ENCODE measurements around the gene ASB10. TPM values are rescaled to one million over a fixed set of nuclear protein-coding genes. Genes with fewer than 3 reads are reported as not detected.

ASB10 gene
- total RNA-seq, 1 donor, result not detected

GRCh38 chr7:151179287-151179860 is 7.7 kb downstream of the ASB10 start:
- Histone ChIP-seq H2AFZ (ENCODE audit: low read length) (no peak overlapping the region), H3K4me1 (ENCODE audit: insufficient read depth, low read length) (no peaks in the 10 kb centered on the region), H3K4me2 (ENCODE audit: insufficient read depth, low read length) (no peak overlapping the region), H3K27me3 (ENCODE audit: insufficient read depth, low read length) (peaks cover 46% of the 10 kb centered on the region), H3K79me2 (ENCODE audit: insufficient read depth, low read length) (no peaks in the 10 kb centered on the region), H3K4me3 (ENCODE audit: insufficient read depth, low read length) (no peak overlapping the region), H3K9me3 (ENCODE audit: low read depth, low read length) (no peaks in the 10 kb centered on the region), H4K20me1 (ENCODE audit: insufficient read depth, low read length) (peaks cover 3% of the 10 kb centered on the region), H3K36me3 (ENCODE audit: insufficient read depth, low read length) (no peaks in the 10 kb centered on the region), H3K27ac (ENCODE audit: low read depth, low read length) (no peak overlapping the region)
- peak; percentile 58 for DNase-seq (ENCODE audit: insufficient read length, low spot score, missing footprints)
- no peak for TF ChIP-seq CTCF (IDR thresholded peaks at IDR 0.05; ENCODE audit: extremely low read depth, low read depth, low read length)

GRCh38 chr7:151178831-151179230 is 8.2 kb downstream of the ASB10 start:
- H3K27me3 ChIP-seq (ENCODE audit: insufficient read depth, low read length), result peaks cover 46% of the 10 kb centered on the region
- no peaks in the 10 kb centered on the region for H3K79me2 ChIP-seq (ENCODE audit: insufficient read depth, low read length)
- no peak for TF ChIP-seq CTCF (IDR thresholded peaks at IDR 0.05; ENCODE audit: extremely low read depth, low read depth, low read length)
- DNase-seq (ENCODE audit: insufficient read length, low spot score, missing footprints), result peak; percentile 65
- H3K4me2 ChIP-seq (ENCODE audit: insufficient read depth, low read length), result no peak overlapping the region
- H4K20me1 ChIP-seq (ENCODE audit: insufficient read depth, low read length), result peaks cover 3% of the 10 kb centered on the region
- H3K27ac ChIP-seq (ENCODE audit: low read depth, low read length), result no peak overlapping the region
- H3K4me1 ChIP-seq (ENCODE audit: insufficient read depth, low read length), result no peaks in the 10 kb centered on the region
- no peak overlapping the region for H2AFZ ChIP-seq (ENCODE audit: low read length)
- H3K36me3 ChIP-seq (ENCODE audit: insufficient read depth, low read length), result no peaks in the 10 kb centered on the region
- H3K4me3 ChIP-seq (ENCODE audit: insufficient read depth, low read length), result no peak overlapping the region
- no peaks in the 10 kb centered on the region for H3K9me3 ChIP-seq (ENCODE audit: low read depth, low read length)

- peaks cover 48% of the 10 kb centered on the region for H3K27me3 ChIP-seq (ENCODE audit: insufficient read depth, low read length)
- peaks cover 3% of the 10 kb centered on the region for H4K20me1 ChIP-seq (ENCODE audit: insufficient read depth, low read length)
- no peak overlapping the region for H3K4me3 ChIP-seq (ENCODE audit: insufficient read depth, low read length)
- DNase-seq (ENCODE audit: insufficient read length, low spot score, missing footprints), result peak; percentile 78
- H3K79me2 ChIP-seq (ENCODE audit: insufficient read depth, low read length), result no peaks in the 10 kb centered on the region
- H3K36me3 ChIP-seq (ENCODE audit: insufficient read depth, low read length), result no peaks in the 10 kb centered on the region
- H3K27ac ChIP-seq (ENCODE audit: low read depth, low read length), result no peak overlapping the region
- H3K4me1 ChIP-seq (ENCODE audit: insufficient read depth, low read length), result no peaks in the 10 kb centered on the region
- H2AFZ ChIP-seq (ENCODE audit: low read length), result no peak overlapping the region
- H3K4me2 ChIP-seq (ENCODE audit: insufficient read depth, low read length), result no peak overlapping the region
- no peaks in the 10 kb centered on the region for H3K9me3 ChIP-seq (ENCODE audit: low read depth, low read length)
- no peak for TF ChIP-seq CTCF (IDR thresholded peaks at IDR 0.05; ENCODE audit: extremely low read depth, low read depth, low read length)
These were observed 8.8 kb downstream of the ASB10 start for GRCh38 chr7:151178236-151178635.

GRCh38 chr7:151177310-151177709 is 9.7 kb downstream of the ASB10 start:
- Histone ChIP-seq H3K36me3 (ENCODE audit: insufficient read depth, low read length) (no peaks in the 10 kb centered on the region), H2AFZ (ENCODE audit: low read length) (no peak overlapping the region), H3K9me3 (ENCODE audit: low read depth, low read length) (no peaks in the 10 kb centered on the region), H3K79me2 (ENCODE audit: insufficient read depth, low read length) (no peaks in the 10 kb centered on the region), H3K27ac (ENCODE audit: low read depth, low read length) (no peak overlapping the region), H3K4me3 (ENCODE audit: insufficient read depth, low read length) (no peak overlapping the region), H4K20me1 (ENCODE audit: insufficient read depth, low read length) (peaks cover 3% of the 10 kb centered on the region), H3K27me3 (ENCODE audit: insufficient read depth, low read length) (peaks cover 54% of the 10 kb centered on the region), H3K4me2 (ENCODE audit: insufficient read depth, low read length) (no peak overlapping the region), H3K4me1 (ENCODE audit: insufficient read depth, low read length) (no peaks in the 10 kb centered on the region)
- TF ChIP-seq CTCF (IDR thresholded peaks at IDR 0.05; ENCODE audit: extremely low read depth, low read depth, low read length), result no peak
- DNase-seq (ENCODE audit: insufficient read length, low spot score, missing footprints), result peak; percentile 79
